ENCODE data around the gene PDK3.

The PDK3 gene

GRCh38 chrX:24563291-24564010 lies 98.4 kb downstream of the PDK3 start:
- no peak for DNase-seq

DNA sequence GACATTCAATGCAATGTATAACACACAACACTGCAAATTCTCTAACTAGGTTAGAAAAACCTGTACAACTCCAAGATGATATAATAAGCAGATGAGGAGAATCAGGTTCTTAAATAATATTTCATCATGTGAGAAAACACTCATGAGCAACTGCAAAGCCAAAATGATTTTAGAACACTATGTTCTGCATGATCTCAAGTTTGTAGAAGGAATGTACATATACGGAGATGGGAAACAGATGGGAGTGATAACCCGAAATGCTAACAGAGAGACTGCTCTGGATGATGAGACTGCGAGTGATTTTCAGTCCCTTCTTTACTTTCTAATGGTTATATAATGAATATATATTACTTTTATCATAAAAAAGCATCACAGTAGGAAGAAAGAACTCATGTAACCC lies 101.2 kb downstream of the PDK3 start:
- DNase-seq: no peak

GRCh38 chrX:24567169-24567568 lies 102.1 kb downstream of the PDK3 start:
- no peak for DNase-seq

- no peak for DNase-seq
These were observed 109.7 kb downstream of the PDK3 start for GRCh38 chrX:24574743-24575142.

- DNase-seq: no peak
These were observed 110.4 kb downstream of the PDK3 start for GRCh38 chrX:24575496-24575895.

GRCh38 chrX:24577091-24577490 lies 112.0 kb downstream of the PDK3 start:
- DNase-seq: no peak
